Articular chondrocyte of knee joint (primary cell): ENCODE results near the gene SS18. TPM values are rescaled to one million over a fixed set of nuclear protein-coding genes. Genes with fewer than 3 reads are reported as not detected.

Experiments
- total RNA-seq: library from RNA; depleted of rRNA; stranded (reverse); fragments of >200 nt; gene quantifications from 2 replicates; pipeline ENCODE4 v1.2.3, GENCODE V29; 2012

Gene SS18
- 110 and 124 TPM in 2 replicates for total RNA-seq

GRCh38 chr18:26090130-26091046 lies at the start of gene SS18:
TSS of gene SS18 (minus strand) at chr18:26090613. CDS start at chr18:26090569, 44 bp downstream.

GRCh38 chr18:26133652-26134051 lies 43.2 kb upstream of the SS18 start, which contains the start of gene PSMA8:
TSS of gene PSMA8 (plus strand) at chr18:26133869. CDS start at chr18:26133966, 97 bp downstream.

Other genes with a start within 250 kb of the SS18 start
- gene PSMA8, start 43.3 kb upstream of the SS18 start, total RNA-seq: not detected in 2 replicates
- 4.6 and 5.0 TPM in 2 replicates for gene TAF4B, start 135.8 kb upstream of the SS18 start, total RNA-seq